IMR-90 (cell line): ENCODE results near the gene CTNNA2. TPM values are rescaled to one million over a fixed set of nuclear protein-coding genes. Genes with fewer than 3 reads are reported as not detected.

Experiments
- ATAC-seq: fragments of 200-7000 bp; cut with Tn5 transposase; 2 replicates; pipeline ENCODE4 v1.9.1; 2020; ENCODE audit warnings: low read depth, mild to moderate bottlenecking, moderate library complexity
- BruUV-seq: library from RNA; stranded (reverse); fragments of 400-500 nt; replicated peaks from 2 replicates; lab custom pipeline; 2021; lab: Mats Ljungman, UMichigan
- CTCF ChIA-PET: fragments of 300-600 bp; formaldehyde crosslinking; extraction: SDS; loops from one replicate; lab custom pipeline; 2021; ENCODE audit warnings: antibody characterized with exemption; lab: Yijun Ruan, JAX
- POLR2A ChIA-PET: fragments of 300-600 bp; sonication (Branson Sonifier 250); formaldehyde crosslinking; loops from one replicate; lab custom pipeline; 2022; ENCODE audit warnings: antibody characterized with exemption; ENCODE audit not compliant: unreplicated experiment; lab: Charles Lee
- DNase-seq: peaks from one replicate; pipeline ENCODE4 v3.0.0; 2013
- H2AFZ ChIP-seq: replicated peaks from 2 replicates; pipeline ENCODE3; 2013; ENCODE audit warnings: low read length, mild to moderate bottlenecking; ENCODE audit not compliant: poor library complexity
- H2AK5ac ChIP-seq: 2 replicates; pipeline ENCODE4 v1.6.1; 2013; ENCODE audit warnings: low read depth, low read length, inconsistent platforms
- H2AK9ac ChIP-seq: replicated peaks from 2 replicates; pipeline ENCODE3; 2013; ENCODE audit warnings: mild to moderate bottlenecking, low read depth, low read length, moderate library complexity; ENCODE audit not compliant: poor library complexity
- H2BK120ac ChIP-seq: 2 replicates; pipeline ENCODE4 v1.6.1; 2013; ENCODE audit warnings: low read depth, low read length, inconsistent platforms
- H2BK15ac ChIP-seq: 3 replicates; pipeline ENCODE4 v1.6.1; 2013; ENCODE audit warnings: low read depth, low read length, inconsistent platforms
- H2BK20ac ChIP-seq: 2 replicates; pipeline ENCODE4 v1.6.1; 2013; ENCODE audit warnings: low read depth, mild to moderate bottlenecking, inconsistent platforms, low read length, moderate library complexity
- H2BK5ac ChIP-seq: 2 replicates; pipeline ENCODE4 v1.6.1; 2013; ENCODE audit warnings: mild to moderate bottlenecking, low read depth, low read length, inconsistent platforms; ENCODE audit not compliant: poor library complexity, severe bottlenecking
- H3K14ac ChIP-seq: replicated peaks from 2 replicates; pipeline ENCODE4 v1.6.1; 2013; ENCODE audit warnings: low read depth, low read length, inconsistent platforms
- H3K18ac ChIP-seq: 2 replicates; pipeline ENCODE4 v1.6.1; 2013; ENCODE audit warnings: low read depth, low read length, control low read depth
- H3K23ac ChIP-seq: 2 replicates; pipeline ENCODE4 v1.6.1; 2013; ENCODE audit warnings: low read depth, low read length, inconsistent platforms
- H3K27ac ChIP-seq: 2 replicates; pipeline ENCODE4 v1.5.1; 2013; ENCODE audit warnings: mild to moderate bottlenecking, control low read depth, low read length; ENCODE audit not compliant: insufficient read depth
- H3K27me3 ChIP-seq: 2 replicates; pipeline ENCODE4 v1.6.1; 2013; ENCODE audit warnings: low read length; ENCODE audit not compliant: control insufficient read depth, insufficient read depth
- H3K36me3 ChIP-seq: 2 replicates; pipeline ENCODE4 v1.6.1; 2013; ENCODE audit warnings: low read length, mixed read lengths; ENCODE audit not compliant: control insufficient read depth, insufficient read depth
- H3K4ac ChIP-seq: 2 replicates; pipeline ENCODE4 v1.6.1; 2013; ENCODE audit warnings: low read depth, low read length, inconsistent platforms
- H3K4me1 ChIP-seq: 2 replicates; pipeline ENCODE4 v1.6.1; 2013; ENCODE audit warnings: low read length, mixed read lengths; ENCODE audit not compliant: control insufficient read depth, insufficient read depth
- H3K4me2 ChIP-seq: 2 replicates; pipeline ENCODE4 v1.6.1; 2013; ENCODE audit warnings: low read depth, mild to moderate bottlenecking, control low read depth, low read length, moderate library complexity
- H3K4me3 ChIP-seq: 2 replicates; pipeline ENCODE4 v1.5.1; 2013; ENCODE audit warnings: low read depth, mild to moderate bottlenecking, control low read depth, low read length, moderate library complexity; ENCODE audit not compliant: insufficient read depth
- H3K56ac ChIP-seq: 2 replicates; pipeline ENCODE4 v1.6.1; 2013; ENCODE audit warnings: low read length, inconsistent platforms; ENCODE audit not compliant: insufficient read depth; ENCODE audit errors: extremely low read depth
- H3K79me1 ChIP-seq, 2 experiments: 2 replicates each; pipeline ENCODE4 v1.6.1; 2013; ENCODE audit warnings: low read length in 2 of 2, inconsistent platforms in 1 of 2, low read depth in 1 of 2
- H3K9ac ChIP-seq: 2 replicates; pipeline ENCODE4 v1.6.1; 2013; ENCODE audit warnings: low read depth, low read length, control low read depth
- H3K9me1 ChIP-seq: 2 replicates; pipeline ENCODE4 v1.6.1; 2013; ENCODE audit warnings: low read length, inconsistent platforms; ENCODE audit not compliant: insufficient read depth
- H3K9me3 ChIP-seq: 2 replicates; pipeline ENCODE4 v1.6.1; 2013; ENCODE audit warnings: low read length; ENCODE audit not compliant: control insufficient read depth, insufficient read depth
- H4K20me1 ChIP-seq: 2 replicates; pipeline ENCODE4 v1.6.1; 2013; ENCODE audit warnings: low read length, inconsistent platforms; ENCODE audit not compliant: insufficient read depth
- H4K5ac ChIP-seq: 2 replicates; pipeline ENCODE4 v1.6.1; 2013; ENCODE audit warnings: mild to moderate bottlenecking, low read depth, low read length, control low read depth
- H4K8ac ChIP-seq, 2 experiments: 2 replicates each; pipeline ENCODE4 v1.6.1; 2013; ENCODE audit warnings: low read depth in 2 of 2, low read length in 2 of 2, control low read depth in 1 of 2, inconsistent platforms in 1 of 2
- H4K91ac ChIP-seq: 2 replicates; pipeline ENCODE4 v1.6.1; 2013; ENCODE audit warnings: low read depth, low read length, inconsistent platforms; ENCODE audit not compliant: insufficient read depth
- BHLHE40 ChIP-seq: fragments of 150-350 bp; IDR thresholded peaks from 2 replicates; pipeline ENCODE4 v1.6.1; 2016; ENCODE audit warnings: mild to moderate bottlenecking, low read depth, low read length
- CEBPB ChIP-seq: IDR thresholded peaks from 2 replicates; pipeline ENCODE4 v1.6.1; 2012; ENCODE audit warnings: low read depth, low read length, improper control_type of control experiment
- CHD1 ChIP-seq: IDR thresholded peaks from 2 replicates; pipeline ENCODE4 v1.6.1; 2012; ENCODE audit warnings: low read depth, low read length, improper control_type of control experiment
- FOS ChIP-seq: fragments of 150-350 bp; IDR thresholded peaks from 2 replicates; pipeline ENCODE4 v1.6.1; 2016; ENCODE audit warnings: low read depth, low read length
- MAFK ChIP-seq: IDR thresholded peaks from 2 replicates; pipeline ENCODE4 v1.6.1; 2012; ENCODE audit warnings: low read depth, low read length, improper control_type of control experiment
- MAZ ChIP-seq: IDR thresholded peaks from 2 replicates; pipeline ENCODE4 v1.6.1; 2012; ENCODE audit warnings: low read depth, mild to moderate bottlenecking, low read length, improper control_type of control experiment, moderate library complexity, borderline replicate concordance
- MXI1 ChIP-seq: IDR thresholded peaks from 2 replicates; pipeline ENCODE4 v1.6.1; 2012; ENCODE audit warnings: low read depth, mild to moderate bottlenecking, low read length, moderate library complexity, borderline replicate concordance
- NFE2L2 ChIP-seq: fragments of 150-350 bp; IDR thresholded peaks from 2 replicates; pipeline ENCODE4 v1.6.1; 2016; ENCODE audit warnings: low read depth, mild to moderate bottlenecking, low read length
- POLR2A ChIP-seq: IDR thresholded peaks from 2 replicates; pipeline ENCODE4 v1.6.1; 2012; ENCODE audit warnings: mild to moderate bottlenecking, low read depth, low read length
- RAD21 ChIP-seq: IDR thresholded peaks from 2 replicates; pipeline ENCODE4 v1.6.1; 2012; ENCODE audit warnings: low read length, improper control_type of control experiment
- RCOR1 ChIP-seq: IDR thresholded peaks from 2 replicates; pipeline ENCODE4 v1.6.1; 2012; ENCODE audit warnings: mild to moderate bottlenecking, low read length, improper control_type of control experiment; ENCODE audit not compliant: insufficient replicate concordance
- RFX5 ChIP-seq: IDR thresholded peaks from 2 replicates; pipeline ENCODE4 v1.8.0; 2012; ENCODE audit warnings: low read depth, mild to moderate bottlenecking, low read length, moderate library complexity
- SMC3 ChIP-seq: fragments of 150-350 bp; IDR thresholded peaks from 2 replicates; pipeline ENCODE4 v1.6.1; 2016; ENCODE audit warnings: low read depth, mild to moderate bottlenecking, antibody characterized with exemption, low read length, moderate library complexity
- WGBS, 2 experiments: methylation state at CpG; one replicate each; pipeline versions ENCODE4 v1.1.5 to v1.1.7; 2013; ENCODE audit warnings: missing lambda C conversion rate in 2 of 2; ENCODE audit not compliant: insufficient read length in 1 of 2; ENCODE audit errors: extremely low coverage in 2 of 2; 5-methylcytosine and 5-hydroxymethylcytosine counted together
- dilution Hi-C: fragments of 300-500 bp; cut with HindIII; formaldehyde crosslinking; loops from one replicate; pipeline ENCODE4 v1.14.3; 2018; ENCODE audit warnings: low sequenced_read_pairs; ENCODE audit not compliant: unreplicated experiment
- in situ Hi-C: fragments of 300-500 bp; cut with MboI; formaldehyde crosslinking; loops from 3 replicates; pipeline ENCODE4 v1.14.3; 2019; ENCODE audit warnings: low sequenced_read_pairs, inconsistent platforms, mixed read lengths
- intact Hi-C: fragments of 100-400 bp; cut with micrococcal nuclease; formaldehyde crosslinking; loops from 2 replicates; pipeline ENCODE4 v1.10.0; 2022
- polyA plus RNA-seq, 3 experiments: library from polyadenylated mRNA; depleted of rRNA; stranded (reverse); fragments of >200 nt; gene quantifications; 2 replicates each; pipeline ENCODE4 v1.2.3, GENCODE V29; 2012; ENCODE audit warnings: low replicate concordance in 1 of 3
- total RNA-seq: library from RNA; depleted of rRNA; stranded (reverse); fragments of >200 nt; gene quantifications from 2 replicates; pipeline ENCODE4 v1.2.3, GENCODE V29; 2012
- TF ChIP-seq, protein P1 (sequence below): conservative IDR thresholded peaks from 2 replicates; pipeline ENCODE4 v1.5.1; 2012; ENCODE audit warnings: mild to moderate bottlenecking, low read depth, low read length, improper control_type of control experiment
- TF ChIP-seq, protein P2 (sequence below): fragments of 150-350 bp; IDR thresholded peaks from 2 replicates; pipeline ENCODE4 v1.6.1; 2017; ENCODE audit warnings: mild to moderate bottlenecking, antibody characterized with exemption, low read length, low read depth
- TF ChIP-seq, protein P3 (sequence below): fragments of 150-350 bp; IDR thresholded peaks from 2 replicates; pipeline ENCODE4 v1.6.1; 2016; ENCODE audit warnings: low read depth, mild to moderate bottlenecking, low read length, moderate library complexity, borderline replicate concordance

CTNNA2 gene
- total and polyA plus RNA-seq, 2 of the 4 experiments (the other 2 are of a cell fraction), result not detected

DNA sequence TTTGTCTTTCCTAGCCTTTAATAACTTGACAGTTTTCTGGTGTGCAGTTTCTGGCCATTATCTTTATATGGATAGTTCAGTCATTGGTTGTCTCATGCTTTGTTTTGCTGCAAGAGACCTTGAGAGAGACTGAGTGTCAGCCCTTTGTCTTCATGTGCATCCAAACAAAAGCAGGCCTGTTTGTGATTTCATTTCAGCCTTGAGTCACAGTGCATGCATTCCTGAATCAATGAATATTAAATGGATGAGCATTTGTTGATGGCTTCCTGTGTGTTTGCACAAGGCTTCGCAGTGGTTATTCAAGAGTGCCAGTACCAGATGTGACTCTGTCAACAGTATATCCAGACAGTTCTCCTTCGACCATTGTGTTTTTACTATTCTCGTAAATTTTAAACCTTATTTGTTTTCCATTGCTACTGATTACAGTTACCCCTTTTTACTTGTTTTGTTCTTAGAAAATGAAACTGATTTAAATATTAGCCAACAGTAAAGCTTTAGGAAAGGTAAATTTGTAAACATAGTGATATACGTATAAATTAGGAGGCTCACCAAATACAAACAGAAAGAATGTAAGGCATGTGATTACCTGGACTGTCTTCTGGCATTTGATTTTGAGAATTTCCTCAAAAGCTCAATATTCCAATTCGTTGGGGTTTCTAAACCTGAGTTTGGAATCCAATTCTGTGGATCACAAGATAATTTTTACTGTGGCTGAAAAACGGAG is 319.8 kb downstream of the CTNNA2 start:
- no TSS peak for BruUV-seq

More for the DNA sequence above, 319.8 kb downstream of the CTNNA2 start:
- no peaks in the 10 kb centered on the region; the same call in 1 of the 2 replicates for H3K9me3 ChIP-seq
- no peak overlapping the region for H3K4me3 ChIP-seq
- H3K14ac ChIP-seq, result no peak overlapping the region
- no peak overlapping the region for H3K4me2 ChIP-seq
- H2BK5ac ChIP-seq, result no peak overlapping the region
- no CpG with 5 or more reads among the region's 6 CpGs for WGBS, 2 experiments
- H3K23ac ChIP-seq, result no peak overlapping the region
- no peak overlapping the region for H2AK9ac ChIP-seq
- TF ChIP-seq RFX5 (no peak), FOS (no peak), BHLHE40 (no peak), MAFK (no peak), RCOR1 (no peak), CHD1 (no peak), SMC3 (no peak), NFE2L2 (no peak), MXI1 (no peak), CEBPB (no peak), RAD21 (no peak), MAZ (no peak), POLR2A (no peak)
- TF ChIP-seq, protein P1, sequence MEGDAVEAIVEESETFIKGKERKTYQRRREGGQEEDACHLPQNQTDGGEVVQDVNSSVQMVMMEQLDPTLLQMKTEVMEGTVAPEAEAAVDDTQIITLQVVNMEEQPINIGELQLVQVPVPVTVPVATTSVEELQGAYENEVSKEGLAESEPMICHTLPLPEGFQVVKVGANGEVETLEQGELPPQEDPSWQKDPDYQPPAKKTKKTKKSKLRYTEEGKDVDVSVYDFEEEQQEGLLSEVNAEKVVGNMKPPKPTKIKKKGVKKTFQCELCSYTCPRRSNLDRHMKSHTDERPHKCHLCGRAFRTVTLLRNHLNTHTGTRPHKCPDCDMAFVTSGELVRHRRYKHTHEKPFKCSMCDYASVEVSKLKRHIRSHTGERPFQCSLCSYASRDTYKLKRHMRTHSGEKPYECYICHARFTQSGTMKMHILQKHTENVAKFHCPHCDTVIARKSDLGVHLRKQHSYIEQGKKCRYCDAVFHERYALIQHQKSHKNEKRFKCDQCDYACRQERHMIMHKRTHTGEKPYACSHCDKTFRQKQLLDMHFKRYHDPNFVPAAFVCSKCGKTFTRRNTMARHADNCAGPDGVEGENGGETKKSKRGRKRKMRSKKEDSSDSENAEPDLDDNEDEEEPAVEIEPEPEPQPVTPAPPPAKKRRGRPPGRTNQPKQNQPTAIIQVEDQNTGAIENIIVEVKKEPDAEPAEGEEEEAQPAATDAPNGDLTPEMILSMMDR, result no peak
- TF ChIP-seq, protein P2, sequence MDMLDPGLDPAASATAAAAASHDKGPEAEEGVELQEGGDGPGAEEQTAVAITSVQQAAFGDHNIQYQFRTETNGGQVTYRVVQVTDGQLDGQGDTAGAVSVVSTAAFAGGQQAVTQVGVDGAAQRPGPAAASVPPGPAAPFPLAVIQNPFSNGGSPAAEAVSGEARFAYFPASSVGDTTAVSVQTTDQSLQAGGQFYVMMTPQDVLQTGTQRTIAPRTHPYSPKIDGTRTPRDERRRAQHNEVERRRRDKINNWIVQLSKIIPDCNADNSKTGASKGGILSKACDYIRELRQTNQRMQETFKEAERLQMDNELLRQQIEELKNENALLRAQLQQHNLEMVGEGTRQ, result no peak
- TF ChIP-seq, protein P3, sequence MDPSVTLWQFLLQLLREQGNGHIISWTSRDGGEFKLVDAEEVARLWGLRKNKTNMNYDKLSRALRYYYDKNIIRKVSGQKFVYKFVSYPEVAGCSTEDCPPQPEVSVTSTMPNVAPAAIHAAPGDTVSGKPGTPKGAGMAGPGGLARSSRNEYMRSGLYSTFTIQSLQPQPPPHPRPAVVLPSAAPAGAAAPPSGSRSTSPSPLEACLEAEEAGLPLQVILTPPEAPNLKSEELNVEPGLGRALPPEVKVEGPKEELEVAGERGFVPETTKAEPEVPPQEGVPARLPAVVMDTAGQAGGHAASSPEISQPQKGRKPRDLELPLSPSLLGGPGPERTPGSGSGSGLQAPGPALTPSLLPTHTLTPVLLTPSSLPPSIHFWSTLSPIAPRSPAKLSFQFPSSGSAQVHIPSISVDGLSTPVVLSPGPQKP, result no peak
- no peak overlapping the region for H2BK20ac ChIP-seq
- no peak overlapping the region for H4K5ac ChIP-seq
- no peak overlapping the region for H3K56ac ChIP-seq
- H3K4ac ChIP-seq, result no peak overlapping the region
- no peak overlapping the region for H2BK15ac ChIP-seq
- H3K79me1 ChIP-seq, result no peaks in the 10 kb centered on the region
- H3K4me1 ChIP-seq, result no peaks in the 10 kb centered on the region
- no peak overlapping the region for H4K91ac ChIP-seq
- no peaks in the 10 kb centered on the region for H3K36me3 ChIP-seq
- no peaks in the 10 kb centered on the region for H3K9me1 ChIP-seq
- H2AK5ac ChIP-seq, result no peak overlapping the region
- H3K18ac ChIP-seq, result no peak overlapping the region
- no peak overlapping the region for H2BK120ac ChIP-seq
- dilution Hi-C loops, result no loop called here
- DNase-seq, result no peak
- no peaks in the 10 kb centered on the region for H4K20me1 ChIP-seq
- CTCF ChIA-PET, result no interaction called here
- H3K27ac ChIP-seq, result no peak overlapping the region
- intact Hi-C loops, result no loop called here
- no peak for ATAC-seq
- H3K27me3 ChIP-seq, result no peaks in the 10 kb centered on the region
- H4K8ac ChIP-seq, result no peak overlapping the region
- no peak overlapping the region for H3K9ac ChIP-seq
- no peak overlapping the region for H2AFZ ChIP-seq
- POLR2A ChIA-PET, result no interaction called here
- in situ Hi-C loops, result no loop called here
